GM19324 (cell line): Measurements from ENCODE around the gene EEFSEC.

Source experiments
- ATAC-seq: cut with Tn5 transposase; IDR thresholded peaks from one replicate; pipeline ENCODE4 v1.9.1; 2021; ENCODE audit warnings: mild to moderate bottlenecking, moderate library complexity; ENCODE audit not compliant: unreplicated experiment, low FRiP score

EEFSEC gene

DNA sequence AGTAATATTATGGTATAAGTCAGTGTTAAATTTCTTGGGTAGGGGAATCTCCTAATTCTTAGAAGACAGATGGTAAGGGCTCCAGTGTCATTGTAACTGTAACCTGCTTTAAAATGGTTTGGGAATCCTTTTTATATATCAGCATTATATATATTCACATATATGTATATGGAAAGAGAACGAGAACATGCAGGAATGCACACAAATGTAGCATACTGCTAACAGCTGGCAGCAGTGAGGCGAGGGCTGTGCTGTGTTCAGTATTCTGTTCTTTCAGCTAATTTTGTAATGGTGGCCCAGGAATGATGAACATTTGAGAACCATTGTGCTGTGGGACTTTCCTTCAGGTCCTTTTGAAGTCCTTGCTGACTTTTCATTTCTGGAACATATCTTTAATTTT is 60.8 kb downstream of the EEFSEC start:
- no peak for ATAC-seq

DNA sequence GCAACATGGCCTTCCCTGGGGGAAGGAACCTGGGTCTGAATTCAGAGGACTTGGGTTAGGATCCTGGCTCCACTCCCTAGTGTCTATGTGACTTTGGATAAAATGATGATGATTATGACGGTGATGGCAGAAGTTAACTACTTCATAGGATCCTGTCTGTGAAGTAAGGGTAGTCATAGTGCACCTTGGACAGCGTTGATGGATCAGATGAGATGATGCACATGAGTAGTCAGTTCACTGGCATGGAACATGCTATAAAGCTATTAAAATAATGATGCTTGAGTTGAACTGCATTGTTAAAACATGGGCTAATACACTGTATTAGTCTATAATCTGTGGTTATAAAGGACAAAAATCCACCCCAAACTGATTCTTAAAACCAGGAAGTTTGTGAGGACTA is 62.0 kb downstream of the EEFSEC start:
- ATAC-seq, result no peak

DNA sequence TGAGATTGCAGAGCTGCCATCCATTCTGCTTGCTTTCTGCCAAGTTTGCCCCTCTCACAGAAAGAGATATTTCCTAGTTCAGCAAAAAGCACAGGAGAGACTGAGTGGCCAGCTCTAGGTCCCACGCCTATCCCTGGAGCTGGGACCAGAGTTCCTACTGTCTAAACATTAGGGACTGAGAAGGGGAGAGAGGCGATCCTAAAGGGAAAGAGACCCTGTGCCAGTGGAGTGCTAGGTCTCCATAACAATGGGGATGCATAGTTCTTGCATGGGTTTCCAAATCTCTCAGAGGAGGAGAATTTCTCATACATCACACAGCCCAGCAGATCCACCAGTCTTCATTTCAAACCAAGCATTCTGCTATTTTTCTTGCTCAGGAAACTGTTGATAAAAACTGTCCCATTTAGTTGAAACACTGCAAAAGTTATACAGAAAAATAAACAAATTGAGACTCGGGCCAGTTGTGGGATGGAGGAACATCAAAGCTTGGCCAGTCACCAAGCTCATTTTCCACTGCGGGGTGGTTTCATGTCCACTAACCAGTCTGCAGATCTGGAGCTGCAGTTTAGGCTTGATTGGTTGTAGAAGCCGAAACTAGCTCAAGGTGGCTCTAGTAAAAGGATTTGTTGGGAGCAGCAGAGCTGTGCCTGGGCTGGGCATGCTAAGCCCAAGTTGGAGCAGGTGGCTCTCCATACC is 62.7 kb downstream of the EEFSEC start:
- no peak for ATAC-seq

- ATAC-seq, result no peak
Measured at GRCh38 chr3:128217702-128218547, 64.6 kb downstream of the EEFSEC start.

DNA sequence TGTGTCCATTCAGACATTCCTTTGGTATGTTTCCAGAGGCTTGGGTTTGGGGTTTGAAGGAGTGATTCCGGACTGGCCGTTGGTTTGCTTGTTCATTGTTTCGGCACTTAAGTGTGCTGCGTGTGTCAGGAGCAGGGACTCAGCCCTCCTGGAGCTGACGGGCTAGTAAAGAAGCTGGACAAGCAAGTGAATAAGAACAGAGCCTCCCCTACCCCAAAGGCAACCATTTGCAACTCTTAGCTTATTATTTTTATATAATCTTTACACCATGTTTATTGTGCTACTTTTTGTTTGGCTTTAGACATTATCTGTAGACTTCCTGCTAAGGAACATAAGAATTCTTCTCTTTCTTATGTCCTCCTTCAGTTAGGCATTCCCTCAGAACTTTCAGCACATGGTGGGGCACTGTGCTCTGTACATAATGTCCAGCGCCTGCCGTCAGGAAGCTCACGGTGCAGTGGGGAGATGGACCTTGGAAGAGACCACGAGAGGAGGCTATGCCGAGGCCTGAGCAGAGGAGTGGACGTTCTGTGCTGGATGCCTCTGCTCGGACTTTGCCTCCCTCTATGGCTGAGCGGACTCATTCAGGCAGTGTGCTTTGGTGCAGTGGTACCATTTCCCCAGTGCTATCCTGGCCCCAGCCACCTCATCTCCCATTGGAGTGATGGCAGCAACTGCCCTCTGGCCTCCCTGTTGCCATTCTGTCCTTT is 65.4 kb downstream of the EEFSEC start:
- ATAC-seq, result no peak

- no peak for ATAC-seq
Measured at GRCh38 chr3:128221328-128221727, 68.0 kb downstream of the EEFSEC start.

GRCh38 chr3:128222796-128223385 is 69.6 kb downstream of the EEFSEC start:
- ATAC-seq, result no peak

DNA sequence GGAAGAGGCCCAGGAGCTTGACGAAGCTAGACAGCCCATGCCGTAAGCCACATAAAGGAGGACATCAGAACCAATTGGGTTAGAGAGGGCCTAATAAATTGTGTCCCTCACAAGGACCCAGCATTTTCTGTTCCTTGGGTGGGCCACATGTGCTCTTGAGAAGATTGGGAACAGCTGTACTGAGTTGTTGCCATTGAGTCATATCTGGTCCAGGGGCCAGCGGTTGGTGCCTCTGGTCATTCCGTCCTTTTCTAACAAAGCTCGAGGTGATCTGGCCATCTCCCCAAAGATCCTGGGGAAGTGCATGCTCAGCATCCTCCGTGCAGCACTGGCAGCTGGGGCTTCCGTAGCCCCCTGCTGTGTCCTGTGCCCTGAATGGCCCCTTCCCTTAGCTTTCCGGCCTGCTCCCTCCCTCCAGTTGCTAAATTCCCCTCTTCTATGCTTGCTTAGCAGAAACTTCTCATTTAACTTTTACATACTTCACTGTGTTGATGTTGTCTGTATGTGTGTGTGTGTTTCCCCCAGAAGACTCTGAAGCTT is 73.0 kb downstream of the EEFSEC start:
- no peak for ATAC-seq

DNA sequence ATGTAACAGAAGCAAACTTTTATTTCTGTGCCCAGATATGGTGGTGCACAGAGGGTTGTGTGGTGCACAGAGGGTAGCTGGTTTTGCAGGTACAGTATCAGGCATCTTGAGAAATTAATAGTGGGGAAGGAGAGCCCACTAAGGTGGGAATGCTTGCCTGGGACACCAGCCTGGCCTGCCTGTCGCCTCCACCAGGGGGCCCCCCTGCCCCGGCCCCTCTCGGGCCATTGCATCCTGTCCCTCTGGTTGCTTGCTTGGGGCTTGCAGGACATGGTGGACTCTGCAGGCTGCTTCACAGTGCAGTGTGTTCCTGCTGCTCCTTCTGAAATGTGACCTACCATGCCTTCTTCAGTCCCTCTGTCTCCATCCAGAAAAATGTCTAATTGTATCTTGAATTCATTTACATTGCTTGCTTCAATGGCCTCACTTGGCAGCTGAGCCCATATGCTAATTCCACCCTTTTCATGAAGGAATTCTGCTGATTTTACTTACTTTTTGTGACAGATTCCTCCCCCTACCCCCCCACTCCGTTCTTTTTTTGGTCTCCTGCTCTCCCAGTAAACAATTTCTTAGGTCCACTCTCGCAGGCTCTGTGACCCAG is 73.6 kb downstream of the EEFSEC start:
- ATAC-seq, result no peak

- ATAC-seq, result no peak
Measured at GRCh38 chr3:128227507-128227906, 74.2 kb downstream of the EEFSEC start.

DNA sequence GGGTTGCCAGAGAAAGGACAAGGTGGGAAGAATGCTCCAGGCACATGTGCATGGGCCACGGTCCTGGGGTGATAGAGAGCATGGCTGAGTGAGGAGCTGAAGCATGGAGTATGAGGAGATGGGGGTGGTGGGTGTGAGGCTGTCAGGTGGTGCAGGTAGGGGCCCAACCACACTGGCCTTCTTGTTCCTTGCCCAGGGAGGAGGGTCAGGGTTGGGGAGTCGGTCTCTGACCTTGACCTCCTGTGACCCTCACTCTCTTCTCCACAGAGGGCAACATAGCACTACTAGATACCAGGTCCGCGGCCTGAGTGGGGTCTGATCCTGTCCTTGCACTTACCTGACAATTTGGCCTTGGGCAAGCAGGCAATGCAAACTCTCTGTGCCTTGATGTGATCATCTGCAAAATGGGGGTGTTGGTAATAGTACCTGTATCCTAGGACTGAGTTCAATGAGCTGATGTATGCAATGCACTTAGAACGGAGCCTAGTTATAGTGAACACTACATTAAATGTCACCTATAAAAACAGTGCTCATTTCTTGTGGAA is 75.2 kb downstream of the EEFSEC start:
- no peak for ATAC-seq

- ATAC-seq, result no peak
Measured at GRCh38 chr3:128229106-128229857, 76.0 kb downstream of the EEFSEC start.

DNA sequence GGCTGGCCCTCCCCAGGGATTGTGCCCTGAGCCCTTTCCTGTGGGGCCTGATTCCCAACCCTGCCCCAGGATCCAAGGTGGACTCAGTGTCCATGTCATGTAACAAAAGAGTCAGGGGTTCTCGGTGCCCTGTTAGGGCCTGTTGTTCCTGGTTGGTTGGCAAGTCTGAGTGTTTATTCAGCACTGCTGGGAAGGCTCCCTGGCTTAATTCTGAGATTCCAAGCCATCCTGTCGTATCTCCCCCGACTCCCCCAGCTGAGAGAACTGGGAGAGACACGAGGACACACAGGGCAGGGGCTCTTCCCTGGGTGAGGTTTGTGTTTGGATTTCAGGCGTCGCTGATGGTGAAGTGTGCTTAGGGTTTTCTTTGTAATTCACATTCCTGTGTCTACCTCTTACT is 78.3 kb downstream of the EEFSEC start:
- ATAC-seq, result no peak

GRCh38 chr3:128232376-128233178 is 79.3 kb downstream of the EEFSEC start:
- no peak for ATAC-seq

DNA sequence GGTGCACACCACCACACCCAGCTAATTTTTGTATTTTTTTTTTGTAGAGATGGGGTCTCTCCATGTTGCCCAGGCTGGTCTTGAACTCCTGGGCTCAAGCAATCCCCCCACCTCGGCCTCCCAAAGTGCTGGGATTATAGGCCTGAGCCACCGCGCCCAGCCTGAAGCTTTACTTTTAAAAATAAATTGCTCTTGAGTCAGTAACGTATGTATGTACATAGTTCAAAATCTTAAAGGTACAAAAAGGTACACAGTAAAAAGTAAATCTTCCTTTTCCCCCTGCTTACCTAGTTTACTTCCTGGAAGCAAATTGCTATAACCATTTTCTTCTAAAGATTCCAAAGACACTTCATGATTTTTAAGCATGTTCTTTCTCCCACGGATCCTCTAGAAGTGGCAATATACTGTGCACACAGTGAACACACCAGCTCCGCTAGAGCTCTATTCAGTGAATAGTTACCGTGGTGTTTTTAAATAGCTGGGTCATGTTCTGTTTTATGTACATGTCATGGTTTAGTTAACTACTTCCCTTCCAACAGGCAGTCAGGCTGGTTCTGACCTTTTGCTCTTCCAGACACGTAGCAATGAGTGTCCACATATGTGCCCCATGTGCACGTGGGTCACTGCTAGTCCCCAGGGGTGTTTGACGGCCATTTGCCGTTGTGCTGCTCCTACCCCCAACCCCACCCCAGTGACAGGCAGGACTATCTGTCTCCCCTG is 82.1 kb downstream of the EEFSEC start:
- ATAC-seq, result no peak

DNA sequence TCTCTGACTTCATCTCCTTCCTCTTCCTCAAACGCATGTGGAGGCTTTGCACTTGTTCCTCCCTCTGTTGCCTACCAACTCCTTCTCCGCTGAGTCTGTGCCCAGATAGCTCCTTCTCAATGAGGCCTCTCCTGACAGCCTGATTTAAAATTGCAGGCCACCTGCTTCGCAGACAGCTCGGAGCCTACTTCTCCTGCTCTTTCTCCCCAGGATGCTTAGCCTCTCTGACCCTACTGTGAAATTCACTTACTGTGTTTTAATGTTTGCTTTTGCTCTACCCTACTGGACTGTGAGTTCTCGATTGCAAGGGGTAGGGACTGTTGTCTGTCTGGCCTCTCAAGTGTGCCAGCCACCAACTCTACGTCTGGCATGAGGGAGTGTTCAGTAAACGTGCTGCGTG is 83.4 kb downstream of the EEFSEC start:
- ATAC-seq, result no peak

- no peak for ATAC-seq
Measured at GRCh38 chr3:128237348-128238183, 84.3 kb downstream of the EEFSEC start.
